ENCODE data around the gene TEDC2.
"Not testable (repeated sequence)": the region's sequence is repeated elsewhere in the genome, so short reads cannot be mapped to it uniquely, and the experiment has no call there.

Gene TEDC2

GRCh38 chr16:2436110-2436509 lies 23.8 kb upstream of the TEDC2 start:
- H3K4me3 Mint-ChIP-seq = no peak overlapping the region
- peaks cover 67% of the 10 kb centered on the region for H3K36me3 Mint-ChIP-seq (ENCODE audit: low read depth)
- no peak for TF ChIP-seq CTCF (IDR thresholded peaks at IDR 0.05; ENCODE audit: unreplicated experiment in 3 of 3)
- H3K27me3 Mint-ChIP-seq (ENCODE audit: low read depth) = no peaks in the 10 kb centered on the region
- no peaks in the 10 kb centered on the region for H3K9me3 Mint-ChIP-seq
- H3K27ac Mint-ChIP-seq = no peak overlapping the region
- H3K4me1 Mint-ChIP-seq = no peaks in the 10 kb centered on the region

GRCh38 chr16:2437032-2437790 lies 22.7 kb upstream of the TEDC2 start:
- Mint-ChIP-seq H3K36me3 (ENCODE audit: low read depth) (peaks cover 69% of the 10 kb centered on the region), H3K27me3 (ENCODE audit: low read depth) (no peaks in the 10 kb centered on the region), H3K9me3 (no peaks in the 10 kb centered on the region), H3K4me3 (no peak overlapping the region), H3K4me1 (no peaks in the 10 kb centered on the region), H3K27ac (no peak overlapping the region)
- no peak for TF ChIP-seq CTCF (IDR thresholded peaks at IDR 0.05; ENCODE audit: unreplicated experiment in 3 of 3)

GRCh38 chr16:2438121-2438520 lies 21.8 kb upstream of the TEDC2 start:
- H3K27ac Mint-ChIP-seq = no peak overlapping the region
- no peaks in the 10 kb centered on the region for H3K27me3 Mint-ChIP-seq (ENCODE audit: low read depth)
- no peaks in the 10 kb centered on the region for H3K4me1 Mint-ChIP-seq
- peaks cover 62% of the 10 kb centered on the region for H3K36me3 Mint-ChIP-seq (ENCODE audit: low read depth)
- TF ChIP-seq CTCF (IDR thresholded peaks at IDR 0.05; ENCODE audit: unreplicated experiment in 3 of 3) = no peak
- no peak overlapping the region for H3K4me3 Mint-ChIP-seq
- H3K9me3 Mint-ChIP-seq = no peaks in the 10 kb centered on the region

GRCh38 chr16:2439598-2439997 lies 20.3 kb upstream of the TEDC2 start:
- Mint-ChIP-seq H3K36me3 (ENCODE audit: low read depth) (peaks cover 60% of the 10 kb centered on the region), H3K9me3 (no peaks in the 10 kb centered on the region), H3K4me1 (no peaks in the 10 kb centered on the region), H3K4me3 (no peak overlapping the region), H3K27me3 (ENCODE audit: low read depth) (no peaks in the 10 kb centered on the region), H3K27ac (no peak overlapping the region)
- TF ChIP-seq CTCF (IDR thresholded peaks at IDR 0.05; ENCODE audit: unreplicated experiment in 3 of 3) = no peak

GRCh38 chr16:2441143-2441804 lies 18.6 kb upstream of the TEDC2 start:
- not testable (repeated sequence) for H3K27ac Mint-ChIP-seq; H3K4me3 Mint-ChIP-seq; H3K9me3 Mint-ChIP-seq; H3K4me1 Mint-ChIP-seq; H3K27me3 Mint-ChIP-seq (ENCODE audit: low read depth)
- H3K36me3 Mint-ChIP-seq (ENCODE audit: low read depth) = peaks cover 64% of the 10 kb centered on the region

- Mint-ChIP-seq H3K27me3 (ENCODE audit: low read depth) (no peaks in the 10 kb centered on the region), H3K27ac (no peak overlapping the region), H3K9me3 (no peaks in the 10 kb centered on the region), H3K4me3 (no peak overlapping the region), H3K4me1 (no peaks in the 10 kb centered on the region), H3K36me3 (ENCODE audit: low read depth) (peaks cover 60% of the 10 kb centered on the region)
- no peak for TF ChIP-seq CTCF (IDR thresholded peaks at IDR 0.05; ENCODE audit: unreplicated experiment in 3 of 3)
These were observed 16.4 kb upstream of the TEDC2 start for GRCh38 chr16:2443555-2443954.

All from nephron (organoid).